Heart right ventricle (tissue), 16 donors: ENCODE results near the gene GDI1. TPM values are rescaled to one million over a fixed set of nuclear protein-coding genes. Genes with fewer than 3 reads are reported as not detected.

Experiments used
- ATAC-seq, 8 donors: fragments of 200-7000 bp; cut with Tn5 transposase; one replicate each; pipeline ENCODE4 v1.9.1; 2020; ENCODE audit warnings: mild to moderate bottlenecking in 8 of 8, moderate library complexity in 8 of 8, moderate number of reproducible peaks in 1 of 8
- DNase-seq, 2 donors: peaks; one replicate each; pipeline ENCODE4 v3.0.0-alpha.2; 2020
- H3K27ac ChIP-seq, 10 donors: fragments of 200-600 bp; sonication (generic) in 2 of 10; one replicate each; pipeline versions ENCODE4 v1.5.0 to v1.8.0; 2020 to 2022; ENCODE audit warnings: mild to moderate bottlenecking in 3 of 10
- H3K27me3 ChIP-seq, 7 donors: fragments of 200-600 bp; one replicate each; pipeline ENCODE4 v1.8.0; 2021 to 2022; ENCODE audit warnings: mild to moderate bottlenecking in 2 of 7
- H3K36me3 ChIP-seq, 9 donors: fragments of 200-600 bp; sonication (generic) in 1 of 9; one replicate each; pipeline versions ENCODE4 v1.5.0 to v1.8.0; 2020 to 2022; ENCODE audit warnings: mild to moderate bottlenecking in 2 of 9
- H3K4me1 ChIP-seq, 9 donors: fragments of 200-600 bp; sonication (generic) in 1 of 9; one replicate each; pipeline versions ENCODE4 v1.5.0 to v1.8.0; 2020 to 2022; ENCODE audit warnings: mild to moderate bottlenecking in 4 of 9
- H3K4me3 ChIP-seq, 10 donors: fragments of 200-600 bp; sonication (generic) in 2 of 10; one replicate each; pipeline versions ENCODE4 v1.5.0 to v1.8.0; 2020 to 2022; ENCODE audit warnings: mild to moderate bottlenecking in 7 of 10, moderate library complexity in 2 of 10
- H3K9me3 ChIP-seq, 11 donors: fragments of 200-600 bp in 10 of 11; sonication (generic) in 2 of 11; one replicate each; pipeline versions ENCODE4 v1.5.0 to v1.8.0; 2013 to 2022; ENCODE audit warnings: mild to moderate bottlenecking in 2 of 11, control low read depth in 1 of 11, moderate library complexity in 1 of 11
- WGBS, 2 donors: extraction: QIAGEN DNeasy Blood & Tissue Kit; methylation state at CpG; one replicate each; pipeline ENCODE4 v1.1.7; 2013; ENCODE audit warnings: inconsistent platforms in 1 of 2; 5-methylcytosine and 5-hydroxymethylcytosine counted together
- intact Hi-C, 10 donors: fragments of 100-400 bp; cut with DNase I; formaldehyde crosslinking; loops; one replicate each; pipeline versions ENCODE4 v1.11.1 to v1.14.2; 2022
- polyA plus RNA-seq, 2 donors: library from polyadenylated mRNA; stranded (reverse); fragments of 200-250 nt; gene quantifications; one replicate each; pipeline ENCODE4 v1.2.3, GENCODE V29; 2013
- total RNA-seq, 10 donors: library from RNA; stranded (reverse); fragmentation: NEBNext Ultra II Directional in 3 of 10; extraction: Animal tissue kit (Norgen Biotek cat#: 25700) in 3 of 10; gene quantifications; one replicate each; pipeline versions ENCODE4 v1.2.1 to v1.2.4, GENCODE V29; 2021 to 2023
- TF ChIP-seq, protein P1 (sequence below), 9 donors: fragments of 200-600 bp; sonication (generic) in 2 of 9; IDR thresholded peaks; one replicate each; pipeline versions ENCODE4 v1.5.0 to v1.8.0; 2021 to 2022; ENCODE audit warnings: antibody characterized with exemption in 9 of 9, mild to moderate bottlenecking in 5 of 9, moderate library complexity in 1 of 9
- donor health status: Arrhythmogenic right ventricular cardiomyopathy.
- donor health status: ischemic (EF 13 %, LVEDD 7.1; RV severe dilation, severe dysfunction).
- donor health status: healthy with polysubstance abuse.
- donor health status: DM: no; HTN: yes; CAD: no.
- donor health status: DM: no; HTN: no; CAD: no.
- donor health status: ischemic (EF 25% LVEDD 6.9; RV normal size, moderate dysfunction).
- donor health status: ischemic (EF 25% LVEDD 5.7; RV mildly dilated, moderate dysfunction).
- donor health status: healthy.
- donor health status: DM: yes; HTN: yes; CAD: no.
- donor health status: Ischemic cardiomyopathy.
- donor health status: ischemic (EF 35%, LVEDD 5.7; RV mildly dilated, moderate dysfunction).
- donor health status: nonischemic (EF 11% LVEDD 7.7; RV severe dilation, severe dysfunction).
- donor health status: DM: yes; HTN: yes; CAD: no.
- donor health status: PGD.
- donor health status: ischemic (EF 29% LVEDD 5.4; RV normal size, mild dysfunction).
- donor health status: nonischemic (EF 23%, LVEDD 6.1; RV moderate dilation, normal function).

The GDI1 gene
- total and polyA plus RNA-seq, 12 donors: 67.5 to 117 (median 79.3) TPM

- Histone ChIP-seq H3K4me3 (no peak overlapping the region), H3K9me3 (no peaks in the 10 kb centered on the region), H3K4me1 (peaks cover 0 to 2% (median 0%) of the 10 kb centered on the region in 9 donors), H3K27me3 (peaks cover 0 to 7% (median 0%) of the 10 kb centered on the region in 7 donors), H3K27ac (no peak overlapping the region), H3K36me3 (peaks cover 0 to 44% (median 0%) of the 10 kb centered on the region in 9 donors)
- ATAC-seq (no peak), DNase-seq (no peak)
- WGBS, 2 donors: 82 to 89% methylated on average over 22 to 28 of the region's 28 CpGs
- TF ChIP-seq, protein P1, sequence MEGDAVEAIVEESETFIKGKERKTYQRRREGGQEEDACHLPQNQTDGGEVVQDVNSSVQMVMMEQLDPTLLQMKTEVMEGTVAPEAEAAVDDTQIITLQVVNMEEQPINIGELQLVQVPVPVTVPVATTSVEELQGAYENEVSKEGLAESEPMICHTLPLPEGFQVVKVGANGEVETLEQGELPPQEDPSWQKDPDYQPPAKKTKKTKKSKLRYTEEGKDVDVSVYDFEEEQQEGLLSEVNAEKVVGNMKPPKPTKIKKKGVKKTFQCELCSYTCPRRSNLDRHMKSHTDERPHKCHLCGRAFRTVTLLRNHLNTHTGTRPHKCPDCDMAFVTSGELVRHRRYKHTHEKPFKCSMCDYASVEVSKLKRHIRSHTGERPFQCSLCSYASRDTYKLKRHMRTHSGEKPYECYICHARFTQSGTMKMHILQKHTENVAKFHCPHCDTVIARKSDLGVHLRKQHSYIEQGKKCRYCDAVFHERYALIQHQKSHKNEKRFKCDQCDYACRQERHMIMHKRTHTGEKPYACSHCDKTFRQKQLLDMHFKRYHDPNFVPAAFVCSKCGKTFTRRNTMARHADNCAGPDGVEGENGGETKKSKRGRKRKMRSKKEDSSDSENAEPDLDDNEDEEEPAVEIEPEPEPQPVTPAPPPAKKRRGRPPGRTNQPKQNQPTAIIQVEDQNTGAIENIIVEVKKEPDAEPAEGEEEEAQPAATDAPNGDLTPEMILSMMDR (IDR thresholded peaks at IDR 0.05): no peak
- intact Hi-C loops: no loop called here
These were observed 36.0 kb downstream of the GDI1 start for GRCh38 chrX:154472685-154473632.

DNA sequence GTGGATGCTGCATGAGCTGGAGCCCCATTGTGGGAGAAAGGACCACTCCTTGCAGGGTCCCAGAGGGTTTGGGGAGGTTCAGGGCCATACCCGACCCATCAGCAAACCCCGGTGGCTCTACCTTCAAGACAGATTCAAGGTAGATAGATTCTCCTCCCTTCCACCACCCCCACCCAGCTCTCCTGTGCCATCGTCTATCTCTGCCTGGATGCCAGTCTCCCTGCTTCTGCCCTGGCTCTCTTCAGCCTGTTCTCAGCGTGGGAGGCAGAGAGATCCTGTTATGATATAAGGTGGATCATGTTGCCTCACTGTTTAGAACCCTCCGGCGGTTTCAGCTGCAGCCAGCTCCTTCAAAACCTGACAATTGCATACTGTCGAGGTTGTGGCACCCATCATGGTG is 36.7 kb downstream of the GDI1 start:
- intact Hi-C loops: no loop called here
- TF ChIP-seq, protein P1 (IDR thresholded peaks at IDR 0.05): no peak
- no peak for ATAC-seq

DNA sequence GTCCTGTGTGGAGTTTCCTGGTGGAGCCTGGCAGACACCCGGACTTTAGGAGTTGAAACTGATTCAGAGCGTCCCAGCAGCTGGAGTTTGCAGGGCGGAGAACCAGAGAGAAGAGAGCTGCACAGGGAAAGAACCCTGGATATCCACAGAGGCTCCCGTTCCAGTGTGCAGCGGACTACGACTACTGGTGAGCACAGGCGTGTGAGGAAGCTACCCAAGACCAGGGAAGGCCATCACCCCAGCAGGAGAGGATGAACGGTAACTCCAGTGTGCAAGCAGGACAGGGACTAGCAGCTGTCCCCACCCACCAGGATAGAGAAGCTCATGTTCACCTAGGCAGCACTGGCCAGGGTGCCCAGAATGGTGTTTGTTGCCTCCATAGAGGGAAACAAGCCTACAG is 39.9 kb downstream of the GDI1 start:
- DNase-seq (no peak), ATAC-seq (no peak)
- intact Hi-C loops: loop anchor here in 1 of 10 donors (5.0 kb wide), 1 partner anchor 40 kb away; the partner anchor contains the start of gene GDI1
- H3K4me3 ChIP-seq: no peak overlapping the region
- H3K27me3 ChIP-seq: peaks cover 0 to 7% (median 0%) of the 10 kb centered on the region in 7 donors
- H3K4me1 ChIP-seq: peaks cover 0 to 14% (median 2%) of the 10 kb centered on the region in 9 donors
- TF ChIP-seq, protein P1 (IDR thresholded peaks at IDR 0.05): no peak
- H3K36me3 ChIP-seq: peaks cover 0 to 6% (median 0%) of the 10 kb centered on the region in 9 donors
- H3K9me3 ChIP-seq: no peaks in the 10 kb centered on the region
- no peak overlapping the region for H3K27ac ChIP-seq
- 85 to 89% methylated on average over 8 of the region's 8 CpGs for WGBS, 2 donors

More for the DNA sequence above, 36.7 kb downstream of the GDI1 start:
- H3K27me3 ChIP-seq: peaks cover 0 to 7% (median 0%) of the 10 kb centered on the region in 7 donors
- no peak for DNase-seq
- 72 to 78% methylated on average over 7 of the region's 7 CpGs for WGBS, 2 donors
- no peak overlapping the region for H3K27ac ChIP-seq
- peaks cover 0 to 37% (median 0%) of the 10 kb centered on the region in 9 donors for H3K36me3 ChIP-seq
- no peaks in the 10 kb centered on the region for H3K9me3 ChIP-seq
- peaks cover 0 to 6% (median 0%) of the 10 kb centered on the region in 9 donors for H3K4me1 ChIP-seq
- H3K4me3 ChIP-seq: no peak overlapping the region

GRCh38 chrX:154477891-154478477 is 41.0 kb downstream of the GDI1 start:
- intact Hi-C loops: loop anchor here in 1 of 10 donors (5.0 kb wide), 1 partner anchor 41 kb away; the partner anchor contains the start of gene GDI1
- peak overlapping the region; percentile 14 to 61 (median 55) for H3K4me3 ChIP-seq
- TF ChIP-seq, protein P1 (IDR thresholded peaks at IDR 0.05): no peak
- H3K27me3 ChIP-seq: peaks cover 0 to 7% (median 0%) of the 10 kb centered on the region in 7 donors
- no peak for DNase-seq
- no peak for ATAC-seq
- H3K4me1 ChIP-seq: peaks cover 0 to 14% (median 2%) of the 10 kb centered on the region in 9 donors
- peak overlapping the region in 8 of 10 donors; percentile 69 to 86 (median 85) for H3K27ac ChIP-seq
- H3K9me3 ChIP-seq: no peaks in the 10 kb centered on the region
- peaks cover 0 to 1% (median 0%) of the 10 kb centered on the region in 9 donors for H3K36me3 ChIP-seq
- 60 to 70% methylated on average over 17 to 24 of the region's 24 CpGs for WGBS, 2 donors
